ENCODE results near the gene PXK. TPM values are rescaled to one million over a fixed set of nuclear protein-coding genes. Genes with fewer than 3 reads are reported as not detected.

The PXK gene
- total RNA-seq, 3 donors from 2014 or later (not counting 1 experiment from before 2014, with no cell fraction given), result 42.1 to 53.8 (median 48.9) TPM

DNA sequence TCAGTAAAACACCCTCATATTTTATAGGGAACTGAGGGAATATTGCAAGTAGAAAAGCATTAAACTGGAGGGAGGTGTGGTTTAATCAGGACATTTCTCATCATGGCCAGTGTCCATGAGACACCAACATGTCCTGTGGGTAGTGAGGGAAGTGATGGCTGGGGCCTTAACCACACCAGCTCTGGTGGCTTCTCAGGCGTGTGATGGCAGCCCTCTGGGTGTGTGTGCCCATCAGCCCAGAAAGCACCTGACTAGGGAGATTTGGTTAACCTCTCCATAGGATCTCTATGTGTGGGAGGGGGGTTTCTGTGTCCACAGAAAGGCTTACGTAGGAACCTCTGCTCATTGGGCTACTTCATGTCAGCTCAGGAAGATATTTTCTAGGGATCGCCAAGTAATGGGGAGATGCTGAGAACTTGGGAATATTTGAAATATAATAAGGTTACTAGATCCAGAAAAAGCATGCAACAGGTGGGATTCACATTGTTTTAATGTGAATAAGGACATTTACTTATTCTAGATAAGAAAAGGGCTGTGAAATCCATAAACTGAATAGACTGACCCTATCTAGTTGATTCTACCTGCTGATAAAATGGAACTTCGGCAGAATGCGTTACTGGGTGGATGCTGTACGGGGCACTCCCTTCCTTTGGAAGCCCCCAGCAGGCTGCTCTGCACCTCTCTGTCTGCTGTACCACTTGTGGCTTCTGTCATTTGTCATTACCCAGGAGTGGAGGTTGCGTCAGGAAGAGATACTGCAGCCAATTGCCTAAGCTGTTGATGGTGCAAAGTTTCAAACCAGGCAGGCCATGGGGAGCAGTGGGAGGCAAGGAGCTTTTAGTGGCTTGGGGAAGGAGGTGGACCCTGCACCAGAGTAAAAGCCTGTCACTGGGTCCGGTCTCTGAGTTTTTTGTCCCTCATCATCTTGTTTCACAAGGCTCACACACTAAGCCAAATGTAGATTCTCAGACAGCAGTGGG is 79.4 kb downstream of the PXK start:
- intact Hi-C loops (cut with micrococcal nuclease), result no loop called here
- H3K4me3 Mint-ChIP-seq, result no peak overlapping the region
- H3K27ac ChIP-seq (ENCODE audit: low read length), result no peak overlapping the region
- H3K27me3 ChIP-seq (ENCODE audit: control insufficient read depth, insufficient read depth, low read length), result no peaks in the 10 kb centered on the region
- no peaks in the 10 kb centered on the region for H3K9me3 ChIP-seq (ENCODE audit: control insufficient read depth, insufficient read depth, low read length)
- H3K27ac Mint-ChIP-seq, result no peak overlapping the region
- peaks cover 24% of the 10 kb centered on the region for H3K36me3 Mint-ChIP-seq
- no peaks in the 10 kb centered on the region for H3K9me3 Mint-ChIP-seq
- H3K4me1 Mint-ChIP-seq, result peaks cover 0 to 9% of the 10 kb centered on the region in 2 donors
- ATAC-seq (no peak), DNase-seq (no peak)
- TF ChIP-seq, protein P1, sequence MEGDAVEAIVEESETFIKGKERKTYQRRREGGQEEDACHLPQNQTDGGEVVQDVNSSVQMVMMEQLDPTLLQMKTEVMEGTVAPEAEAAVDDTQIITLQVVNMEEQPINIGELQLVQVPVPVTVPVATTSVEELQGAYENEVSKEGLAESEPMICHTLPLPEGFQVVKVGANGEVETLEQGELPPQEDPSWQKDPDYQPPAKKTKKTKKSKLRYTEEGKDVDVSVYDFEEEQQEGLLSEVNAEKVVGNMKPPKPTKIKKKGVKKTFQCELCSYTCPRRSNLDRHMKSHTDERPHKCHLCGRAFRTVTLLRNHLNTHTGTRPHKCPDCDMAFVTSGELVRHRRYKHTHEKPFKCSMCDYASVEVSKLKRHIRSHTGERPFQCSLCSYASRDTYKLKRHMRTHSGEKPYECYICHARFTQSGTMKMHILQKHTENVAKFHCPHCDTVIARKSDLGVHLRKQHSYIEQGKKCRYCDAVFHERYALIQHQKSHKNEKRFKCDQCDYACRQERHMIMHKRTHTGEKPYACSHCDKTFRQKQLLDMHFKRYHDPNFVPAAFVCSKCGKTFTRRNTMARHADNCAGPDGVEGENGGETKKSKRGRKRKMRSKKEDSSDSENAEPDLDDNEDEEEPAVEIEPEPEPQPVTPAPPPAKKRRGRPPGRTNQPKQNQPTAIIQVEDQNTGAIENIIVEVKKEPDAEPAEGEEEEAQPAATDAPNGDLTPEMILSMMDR (IDR thresholded peaks at IDR 0.05), result no peak
- H3K4me1 ChIP-seq (ENCODE audit: control insufficient read depth, insufficient read depth, low read length), result no peaks in the 10 kb centered on the region
- WGBS (ENCODE audit: insufficient coverage), result 98% methylated on average over 7 of the region's 8 CpGs
- H3K36me3 ChIP-seq (ENCODE audit: control insufficient read depth, insufficient read depth, low read length), result peaks cover 30% of the 10 kb centered on the region
- H3K27me3 Mint-ChIP-seq (ENCODE audit: low read depth in 2 of 2), result no peaks in the 10 kb centered on the region
- H3K4me3 ChIP-seq (ENCODE audit: low read length), result no peak overlapping the region

DNA sequence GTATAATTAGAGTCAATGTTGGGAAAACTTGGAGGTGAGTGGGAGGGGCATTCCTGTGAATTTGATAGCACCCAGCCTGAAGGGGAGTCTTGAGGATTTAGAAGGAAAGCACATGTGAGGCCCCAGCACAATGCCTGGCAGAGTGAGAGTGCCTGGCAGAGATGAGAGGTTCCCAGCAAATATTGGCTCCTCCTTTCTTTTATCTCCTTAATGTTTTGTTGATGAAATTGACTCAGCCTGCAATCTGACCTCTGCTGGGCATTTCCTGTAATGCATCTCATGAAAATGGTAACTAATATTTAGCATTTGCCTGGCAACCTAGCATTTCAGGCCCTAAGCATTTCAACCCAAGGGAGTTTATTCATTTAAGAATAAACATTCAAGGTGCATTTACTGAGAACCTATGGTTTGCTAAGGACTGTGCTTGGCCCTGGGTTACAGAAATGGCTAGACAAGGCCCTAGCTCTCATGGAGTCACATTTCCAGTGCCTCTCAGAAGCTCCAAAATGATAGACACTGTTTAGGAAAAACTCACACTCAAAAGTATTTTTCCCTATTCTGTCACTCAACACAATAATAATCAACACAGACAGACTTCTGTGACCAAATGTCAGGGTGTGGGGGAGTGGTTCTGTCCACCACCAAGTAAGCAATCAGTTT is 82.0 kb downstream of the PXK start:
- Mint-ChIP-seq H3K4me1 (peaks cover 6 to 15% of the 10 kb centered on the region in 2 donors), H3K4me3 (no peak overlapping the region), H3K36me3 (peaks cover 12% of the 10 kb centered on the region), H3K9me3 (no peaks in the 10 kb centered on the region), H3K27ac (peak overlapping the region; percentile 16 to 34), H3K27me3 (ENCODE audit: low read depth in 2 of 2) (no peaks in the 10 kb centered on the region)
- DNase-seq (peak in 1 of 2 donors; percentile 76), ATAC-seq (peak in 2 of 3 donors; percentile 78 to 97)
- intact Hi-C loops (cut with micrococcal nuclease), result loop anchor here (1.0 kb wide), 3 partner anchors 60 to 108 kb away; partner anchors contain the start of genes HTD2 and RPP14
- Histone ChIP-seq H3K4me1 (ENCODE audit: control insufficient read depth, insufficient read depth, low read length) (no peaks in the 10 kb centered on the region), H3K9me3 (ENCODE audit: control insufficient read depth, insufficient read depth, low read length) (no peaks in the 10 kb centered on the region), H3K36me3 (ENCODE audit: control insufficient read depth, insufficient read depth, low read length) (peaks cover 20% of the 10 kb centered on the region), H3K27ac (ENCODE audit: low read length) (no peak overlapping the region), H3K4me3 (ENCODE audit: low read length) (no peak overlapping the region), H3K27me3 (ENCODE audit: control insufficient read depth, insufficient read depth, low read length) (no peaks in the 10 kb centered on the region)
- TF ChIP-seq, protein P1 (IDR thresholded peaks at IDR 0.05), result peak; percentile 75

DNA sequence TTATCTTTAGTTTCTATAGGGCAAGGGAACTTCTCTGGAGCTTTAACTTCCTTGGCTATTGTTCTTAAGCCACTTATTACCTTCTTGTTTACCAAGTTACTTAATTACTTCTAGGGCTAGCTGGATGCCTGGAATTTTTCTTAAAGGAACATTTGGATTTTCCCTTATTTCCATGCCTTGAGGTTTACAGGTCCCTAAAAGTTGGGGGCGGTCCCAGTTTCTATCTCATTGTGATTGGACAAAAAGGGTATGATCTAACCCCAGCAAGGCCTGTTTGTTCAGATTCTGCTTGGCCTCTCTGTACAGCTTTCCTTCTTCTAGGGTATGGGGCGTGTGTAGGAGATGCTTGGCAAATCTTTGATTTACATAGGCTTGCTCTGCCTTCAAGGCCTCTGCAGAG is 83.5 kb downstream of the PXK start:
- Mint-ChIP-seq H3K27me3 (ENCODE audit: low read depth in 2 of 2) (no peaks in the 10 kb centered on the region), H3K4me1 (peaks cover 15 to 28% of the 10 kb centered on the region in 2 donors), H3K27ac (no peak overlapping the region), H3K4me3 (no peak overlapping the region), H3K36me3 (peaks cover under 1% of the 10 kb centered on the region), H3K9me3 (no peaks in the 10 kb centered on the region)
- H3K4me3 ChIP-seq (ENCODE audit: low read length), result no peak overlapping the region
- H3K27me3 ChIP-seq (ENCODE audit: control insufficient read depth, insufficient read depth, low read length), result no peaks in the 10 kb centered on the region
- ATAC-seq, result no peak
- no peaks in the 10 kb centered on the region for H3K9me3 ChIP-seq (ENCODE audit: control insufficient read depth, insufficient read depth, low read length)
- H3K36me3 ChIP-seq (ENCODE audit: control insufficient read depth, insufficient read depth, low read length), result peaks cover 6% of the 10 kb centered on the region
- H3K27ac ChIP-seq (ENCODE audit: low read length), result no peak overlapping the region
- DNase-seq, result no peak
- intact Hi-C loops (cut with micrococcal nuclease), result no loop called here
- TF ChIP-seq, protein P1 (IDR thresholded peaks at IDR 0.05), result no peak
- peaks cover 5% of the 10 kb centered on the region for H3K4me1 ChIP-seq (ENCODE audit: control insufficient read depth, insufficient read depth, low read length)
- 95% methylated on average over 2 of the region's 2 CpGs for WGBS (ENCODE audit: insufficient coverage)
